HAP-1 (cell line): ENCODE results near the gene RHBDF1.

ENCODE experiments used
- DNase-seq, 2 experiments: peaks; one replicate each; pipeline ENCODE4 v3.0.0-alpha.2; 2016 to 2020; ENCODE audit warnings: low spot score in 2 of 2
- H3K27me3 ChIP-seq: fragments of 250-450 bp; sonication (Bioruptor Pico); 2 replicates; pipeline ENCODE4 v1.5.1; 2020; ENCODE audit warnings: low read depth, mild to moderate bottlenecking, moderate library complexity
- H3K36me3 ChIP-seq: fragments of 250-450 bp; sonication (Bioruptor Pico); replicated peaks from 2 replicates; pipeline ENCODE4 v1.5.1; 2020; ENCODE audit warnings: mild to moderate bottlenecking
- H3K4me1 ChIP-seq: fragments of 250-450 bp; sonication (Bioruptor Pico); 2 replicates; pipeline ENCODE4 v1.5.1; 2020; ENCODE audit warnings: mild to moderate bottlenecking
- H3K4me3 ChIP-seq: fragments of 250-450 bp; sonication (Bioruptor Pico); 2 replicates; pipeline ENCODE4 v1.5.1; 2020; ENCODE audit warnings: mild to moderate bottlenecking, moderate library complexity
- H3K9me3 ChIP-seq: fragments of 250-450 bp; sonication (Bioruptor Pico); 2 replicates; pipeline ENCODE4 v1.5.1; 2020; ENCODE audit warnings: mild to moderate bottlenecking, moderate library complexity
- in situ Hi-C: fragments of 300-500 bp; cut with MboI; formaldehyde crosslinking; loops from 3 replicates; pipeline ENCODE4 v1.14.3; 2020; ENCODE audit warnings: low sequenced_read_pairs, inconsistent platforms, mixed read lengths

Gene RHBDF1

GRCh38 chr16:74747-75334 is 2.4 kb upstream of the RHBDF1 start:
- H3K4me3 ChIP-seq, result no peak overlapping the region
- H3K36me3 ChIP-seq, result peaks cover 4% of the 10 kb centered on the region
- in situ Hi-C loops, result no loop called here
- peaks cover 22% of the 10 kb centered on the region for H3K4me1 ChIP-seq
- H3K9me3 ChIP-seq, result no peaks in the 10 kb centered on the region
- DNase-seq, result no peak
- H3K27me3 ChIP-seq, result no peaks in the 10 kb centered on the region

- no peak overlapping the region for H3K4me3 ChIP-seq
- H3K4me1 ChIP-seq, result peaks cover 22% of the 10 kb centered on the region
- no peaks in the 10 kb centered on the region for H3K36me3 ChIP-seq
- no peaks in the 10 kb centered on the region for H3K27me3 ChIP-seq
- in situ Hi-C loops, result no loop called here
- DNase-seq, result no peak
- no peaks in the 10 kb centered on the region for H3K9me3 ChIP-seq
These were observed 1.8 kb upstream of the RHBDF1 start for GRCh38 chr16:74051-74746.

GRCh38 chr16:71540-72401 is 660 bp downstream of the RHBDF1 start:
- Histone ChIP-seq H3K27me3 (no peaks in the 10 kb centered on the region), H3K4me3 (peak overlapping the region; percentile 64), H3K36me3 (no peaks in the 10 kb centered on the region), H3K9me3 (no peaks in the 10 kb centered on the region), H3K4me1 (peaks cover 12% of the 10 kb centered on the region)
- DNase-seq, result peak; percentile 67 to 89
- in situ Hi-C loops, result no loop called here

- Histone ChIP-seq H3K4me3 (peak overlapping the region; percentile 64), H3K9me3 (no peaks in the 10 kb centered on the region), H3K36me3 (no peaks in the 10 kb centered on the region), H3K4me1 (peaks cover 7% of the 10 kb centered on the region), H3K27me3 (no peaks in the 10 kb centered on the region)
- no peak for DNase-seq
- in situ Hi-C loops, result no loop called here
These were observed 1.3 kb downstream of the RHBDF1 start for GRCh38 chr16:71210-71539.

GRCh38 chr16:69181-69580 is 3.2 kb downstream of the RHBDF1 start:
- peaks cover 7% of the 10 kb centered on the region for H3K4me1 ChIP-seq
- no peaks in the 10 kb centered on the region for H3K36me3 ChIP-seq
- in situ Hi-C loops, result no loop called here
- no peak overlapping the region for H3K4me3 ChIP-seq
- no peak for DNase-seq
- no peaks in the 10 kb centered on the region for H3K27me3 ChIP-seq
- no peaks in the 10 kb centered on the region for H3K9me3 ChIP-seq

- no peaks in the 10 kb centered on the region for H3K9me3 ChIP-seq
- no peaks in the 10 kb centered on the region; the same call in 1 of the 2 replicates for H3K36me3 ChIP-seq
- in situ Hi-C loops, result no loop called here
- DNase-seq, result no peak
- no peak overlapping the region for H3K4me3 ChIP-seq
- no peaks in the 10 kb centered on the region for H3K27me3 ChIP-seq
- peaks cover 7% of the 10 kb centered on the region for H3K4me1 ChIP-seq
These were observed 4.3 kb downstream of the RHBDF1 start for GRCh38 chr16:67884-68789.

GRCh38 chr16:67183-67791 is 5.1 kb downstream of the RHBDF1 start:
- H3K4me3 ChIP-seq, result no peak overlapping the region
- in situ Hi-C loops, result no loop called here
- no peaks in the 10 kb centered on the region for H3K9me3 ChIP-seq
- peaks cover 4% of the 10 kb centered on the region for H3K36me3 ChIP-seq
- DNase-seq, result no peak
- no peaks in the 10 kb centered on the region for H3K27me3 ChIP-seq
- peaks cover 3% of the 10 kb centered on the region for H3K4me1 ChIP-seq

GRCh38 chr16:66309-67182 is 5.9 kb downstream of the RHBDF1 start:
- in situ Hi-C loops, result no loop called here
- H3K27me3 ChIP-seq, result no peaks in the 10 kb centered on the region

GRCh38 chr16:65745-66144 is 6.7 kb downstream of the RHBDF1 start:
- in situ Hi-C loops, result no loop called here
- H3K27me3 ChIP-seq, result no peaks in the 10 kb centered on the region
- H3K4me3 ChIP-seq, result no peak overlapping the region
- H3K36me3 ChIP-seq, result peaks cover 9% of the 10 kb centered on the region
- H3K9me3 ChIP-seq, result no peaks in the 10 kb centered on the region
- DNase-seq, result peak; percentile 47 to 90
- no peaks in the 10 kb centered on the region for H3K4me1 ChIP-seq

More at GRCh38 chr16:66309-67182, 5.9 kb downstream of the RHBDF1 start:
- Histone ChIP-seq H3K4me3 (no peak overlapping the region), H3K36me3 (peaks cover 7% of the 10 kb centered on the region), H3K9me3 (no peaks in the 10 kb centered on the region), H3K4me1 (peaks cover 3% of the 10 kb centered on the region)
- DNase-seq, result no peak

GRCh38 chr16:64914-65255 is 7.5 kb downstream of the RHBDF1 start:
- Histone ChIP-seq H3K4me1 (no peaks in the 10 kb centered on the region), H3K9me3 (no peaks in the 10 kb centered on the region), H3K36me3 (peaks cover 18% of the 10 kb centered on the region), H3K27me3 (no peaks in the 10 kb centered on the region), H3K4me3 (no peak overlapping the region)
- in situ Hi-C loops, result no loop called here
- DNase-seq, result no peak

GRCh38 chr16:63998-64913 is 8.2 kb downstream of the RHBDF1 start:
- H3K36me3 ChIP-seq, result peaks cover 22% of the 10 kb centered on the region
- H3K4me1 ChIP-seq, result no peaks in the 10 kb centered on the region
- no peak for DNase-seq
- no peaks in the 10 kb centered on the region for H3K27me3 ChIP-seq
- no peak overlapping the region for H3K4me3 ChIP-seq
- no peaks in the 10 kb centered on the region for H3K9me3 ChIP-seq
- in situ Hi-C loops, result no loop called here

GRCh38 chr16:63466-63865 is 9.0 kb downstream of the RHBDF1 start:
- no peaks in the 10 kb centered on the region for H3K27me3 ChIP-seq
- no peaks in the 10 kb centered on the region for H3K9me3 ChIP-seq
- H3K36me3 ChIP-seq, result peaks cover 30% of the 10 kb centered on the region

More at GRCh38 chr16:63466-63865, 9.0 kb downstream of the RHBDF1 start:
- Histone ChIP-seq H3K4me3 (no peak overlapping the region), H3K4me1 (no peaks in the 10 kb centered on the region)
- no peak for DNase-seq
- in situ Hi-C loops, result no loop called here
